Loucy (cell line): ENCODE data around the gene JAZF1.

Source experiments
- CTCF ChIP-seq: fragments of 200-600 bp; sonication (generic); conservative IDR thresholded peaks from 2 replicates; pipeline ENCODE4 v1.5.1; 2014; ENCODE audit warnings: mild to moderate bottlenecking, antibody characterized with exemption, low read length
- EZH2phosphoT487 ChIP-seq: fragments of 200-600 bp; IDR thresholded peaks from 2 replicates; pipeline ENCODE4 v1.6.1; 2018; ENCODE audit warnings: antibody characterized with exemption, mild to moderate bottlenecking, moderate library complexity, borderline replicate concordance

- TF ChIP-seq CTCF (no peak), EZH2phosphoT487 (no peak)
Measured at GRCh38 chr7:27950123-27950522, 230.5 kb downstream of the JAZF1 start.
